HepG2 (cell line): ENCODE results near the gene NYNRIN. TPM values are rescaled to one million over a fixed set of nuclear protein-coding genes. Genes with fewer than 3 reads are reported as not detected.

Experiments used
- ARHGAP35 ChIP-seq: sonication (generic); formaldehyde crosslinking; IDR thresholded peaks from 2 replicates; pipeline ENCODE4 v1.9.0; 2022; ENCODE audit warnings: mild to moderate bottlenecking, inconsistent platforms, moderate library complexity, missing genetic modification reagents, borderline replicate concordance
- ARNT ChIP-seq: fragments of 450-650 bp; IDR thresholded peaks from 2 replicates; pipeline ENCODE4 v1.6.1; 2017
- FLYWCH1 ChIP-seq: sonication (generic); formaldehyde crosslinking; IDR thresholded peaks from 2 replicates; pipeline ENCODE4 v1.8.1; 2023; ENCODE audit warnings: mild to moderate bottlenecking, missing genetic modification reagents
- HMG20B ChIP-seq: conservative IDR thresholded peaks from 2 replicates; pipeline ENCODE4 v1.6.1; 2016; ENCODE audit warnings: missing genetic modification reagents, missing compliant biosample characterization
- HNRNPLL ChIP-seq: fragments of 200-400 bp; formaldehyde crosslinking; IDR thresholded peaks from 2 replicates; pipeline ENCODE4 v1.6.1; 2017; ENCODE audit warnings: mild to moderate bottlenecking, low read depth, low read length; ENCODE audit not compliant: poor library complexity, severe bottlenecking
- KAT8 ChIP-seq: IDR thresholded peaks from 2 replicates; pipeline ENCODE4 v1.6.1; 2016; ENCODE audit warnings: missing genetic modification reagents, missing compliant biosample characterization
- KDM4B ChIP-seq: sonication (generic); formaldehyde crosslinking; IDR thresholded peaks from 2 replicates; pipeline ENCODE4 v1.4.0; 2020; ENCODE audit warnings: missing genetic modification reagents
- MATR3 ChIP-seq: sonication (generic); formaldehyde crosslinking; IDR thresholded peaks from 2 replicates; pipeline ENCODE4 v1.4.0; 2020; ENCODE audit warnings: missing genetic modification reagents
- NBN ChIP-seq: fragments of 450-650 bp; conservative IDR thresholded peaks from 2 replicates; pipeline ENCODE4 v1.6.1; 2017
- NRL ChIP-seq: sonication (generic); formaldehyde crosslinking; IDR thresholded peaks from 2 replicates; pipeline ENCODE4 v1.5.0; 2020; ENCODE audit warnings: missing genetic modification reagents, mild to moderate bottlenecking, moderate library complexity, borderline replicate concordance
- SATB2 ChIP-seq: sonication (generic); formaldehyde crosslinking; IDR thresholded peaks from 2 replicates; pipeline ENCODE4 v1.5.0; 2020; ENCODE audit warnings: missing genetic modification reagents
- ZNF121 ChIP-seq: sonication (generic); formaldehyde crosslinking; IDR thresholded peaks from 2 replicates; pipeline ENCODE4 v1.5.0; 2020; ENCODE audit warnings: mild to moderate bottlenecking, missing genetic modification reagents
- ZNF17 ChIP-seq: sonication (generic); formaldehyde crosslinking; IDR thresholded peaks from 2 replicates; pipeline ENCODE4 v1.5.0; 2020; ENCODE audit warnings: mild to moderate bottlenecking, missing genetic modification reagents
- ZNF20 ChIP-seq: sonication (generic); formaldehyde crosslinking; IDR thresholded peaks from 2 replicates; pipeline ENCODE4 v1.4.0; 2020; ENCODE audit warnings: mild to moderate bottlenecking, moderate library complexity, missing genetic modification reagents
- ZNF232 ChIP-seq: sonication (generic); formaldehyde crosslinking; IDR thresholded peaks from 2 replicates; pipeline ENCODE4 v1.4.0; 2020; ENCODE audit warnings: missing genetic modification reagents, borderline replicate concordance
- ZNF253 ChIP-seq: sonication (generic); formaldehyde crosslinking; IDR thresholded peaks from 2 replicates; pipeline ENCODE4 v1.8.0; 2022; ENCODE audit warnings: mild to moderate bottlenecking, missing genetic modification reagents, borderline replicate concordance
- ZNF296 ChIP-seq: sonication (generic); formaldehyde crosslinking; conservative IDR thresholded peaks from 2 replicates; pipeline ENCODE4 v1.5.0; 2020; ENCODE audit warnings: mild to moderate bottlenecking, missing genetic modification reagents
- ZNF326 ChIP-seq: sonication (generic); formaldehyde crosslinking; IDR thresholded peaks from 2 replicates; pipeline ENCODE4 v1.4.0; 2020; ENCODE audit warnings: missing genetic modification reagents, borderline replicate concordance
- ZNF546 ChIP-seq: sonication (generic); formaldehyde crosslinking; conservative IDR thresholded peaks from 2 replicates; pipeline ENCODE4 v1.8.1; 2023; ENCODE audit warnings: mild to moderate bottlenecking, missing genetic modification reagents
- ZNF614 ChIP-seq: IDR thresholded peaks from 2 replicates; pipeline ENCODE4 v1.6.1; 2018; ENCODE audit warnings: missing biosample characterization, missing genetic modification reagents, inconsistent platforms, borderline replicate concordance
- ZNF629 ChIP-seq: sonication (generic); formaldehyde crosslinking; conservative IDR thresholded peaks from 2 replicates; pipeline ENCODE4 v1.5.0; 2020; ENCODE audit warnings: missing genetic modification reagents
- ZNF7 ChIP-seq: IDR thresholded peaks from 2 replicates; pipeline ENCODE4 v1.6.1; 2016; ENCODE audit warnings: missing biosample characterization, missing genetic modification reagents
- ZNF703 ChIP-seq: sonication (generic); formaldehyde crosslinking; IDR thresholded peaks from 2 replicates; pipeline ENCODE4 v1.5.1; 2020; ENCODE audit warnings: missing genetic modification reagents, mild to moderate bottlenecking, moderate library complexity, borderline replicate concordance
- ZNF770 ChIP-seq: sonication (generic); formaldehyde crosslinking; IDR thresholded peaks from 2 replicates; pipeline ENCODE4 v1.5.0; 2020; ENCODE audit warnings: mild to moderate bottlenecking, missing genetic modification reagents
- ZNF780A ChIP-seq: sonication (generic); formaldehyde crosslinking; IDR thresholded peaks from 2 replicates; pipeline ENCODE4 v1.8.0; 2022; ENCODE audit warnings: mild to moderate bottlenecking, missing genetic modification reagents, moderate library complexity
- ZZZ3 ChIP-seq: sonication (generic); formaldehyde crosslinking; IDR thresholded peaks from 2 replicates; pipeline ENCODE4 v1.4.0; 2020; ENCODE audit warnings: missing genetic modification reagents, mild to moderate bottlenecking, borderline replicate concordance
- polyA plus RNA-seq, 8 experiments: library from polyadenylated mRNA; depleted of rRNA in 3 of 8; stranded (reverse) in 7 of 8; unstranded in 1 of 8; fragments of >200 nt; fragmentation: Illumina TruSeq in 4 of 8; extraction: Trizol in 4 of 8; gene quantifications; 2 replicates each; pipeline versions ENCODE4 v1.2.1 to v1.2.3, GENCODE V29; 2011 to 2016; ENCODE audit warnings: low read depth in 4 of 8, missing spikeins in 1 of 8, mixed read lengths in 1 of 8; ENCODE audit not compliant: insufficient read depth in 1 of 8
- total RNA-seq, 5 experiments: library from RNA; depleted of rRNA; stranded (reverse); fragments of >200 nt; fragmentation: Illumina TruSeq; extraction: Trizol; gene quantifications; 2 replicates each; pipeline ENCODE4 v1.2.3, GENCODE V29; 2016; ENCODE audit warnings: low read depth in 1 of 5
- TF ChIP-seq, protein P1 (sequence below): sonication (generic); formaldehyde crosslinking; IDR thresholded peaks from 2 replicates; pipeline ENCODE4 v1.4.0; 2020; ENCODE audit warnings: missing genetic modification reagents
- TF ChIP-seq, protein P2 (sequence below): sonication (generic); formaldehyde crosslinking; IDR thresholded peaks from 2 replicates; pipeline ENCODE4 v1.5.1; 2020; ENCODE audit warnings: missing genetic modification reagents, mild to moderate bottlenecking, borderline replicate concordance

NYNRIN gene
- total and polyA plus RNA-seq, 2 of the 13 experiments (the other 11 are each of a cell fraction or from before 2014, with no cell fraction given): 0.63 to 1.1 TPM

- TF ChIP-seq ZNF546 (no peak; the same call in 1 of the 2 replicates), NRL (CRISPR knock-in tag) (no peak), KAT8 (CRISPR knock-in tag) (peak; percentile 51; the same call in 1 of the 2 replicates), HNRNPLL (peak; percentile 62), ZZZ3 (CRISPR knock-in tag) (peak; percentile 24; the same call in 1 of the 2 replicates), ZNF7 (CRISPR knock-in tag) (0 out of 2 replicates have a peak, but pooled peaks have one; percentile 4), ZNF326 (no peak), ZNF232 (CRISPR knock-in tag) (no peak), ARHGAP35 (CRISPR knock-in tag) (peak; percentile 91), NBN (no peak), ZNF629 (no peak), ZNF780A (peak; percentile 68; the same call in 1 of the 2 replicates), FLYWCH1 (CRISPR knock-in tag) (no peak), ZNF253 (CRISPR knock-in tag) (no peak), ZNF703 (no peak), ZNF614 (CRISPR knock-in tag) (0 out of 2 replicates have a peak, but pooled peaks have one; percentile 80), ARNT (no peak), ZNF296 (CRISPR knock-in tag) (no peak), HMG20B (CRISPR knock-in tag) (no peak), ZNF17 (CRISPR knock-in tag) (no peak), KDM4B (CRISPR knock-in tag) (peak; percentile 92; the same call in 1 of the 2 replicates), ZNF20 (no peak), ZNF121 (CRISPR knock-in tag) (no peak), ZNF770 (CRISPR knock-in tag) (no peak), SATB2 (CRISPR knock-in tag) (no peak), MATR3 (CRISPR knock-in tag) (peak; percentile 28; the same call in 1 of the 2 replicates)
- TF ChIP-seq, protein P1, sequence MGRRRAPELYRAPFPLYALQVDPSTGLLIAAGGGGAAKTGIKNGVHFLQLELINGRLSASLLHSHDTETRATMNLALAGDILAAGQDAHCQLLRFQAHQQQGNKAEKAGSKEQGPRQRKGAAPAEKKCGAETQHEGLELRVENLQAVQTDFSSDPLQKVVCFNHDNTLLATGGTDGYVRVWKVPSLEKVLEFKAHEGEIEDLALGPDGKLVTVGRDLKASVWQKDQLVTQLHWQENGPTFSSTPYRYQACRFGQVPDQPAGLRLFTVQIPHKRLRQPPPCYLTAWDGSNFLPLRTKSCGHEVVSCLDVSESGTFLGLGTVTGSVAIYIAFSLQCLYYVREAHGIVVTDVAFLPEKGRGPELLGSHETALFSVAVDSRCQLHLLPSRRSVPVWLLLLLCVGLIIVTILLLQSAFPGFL (CRISPR knock-in tag): no peak
- TF ChIP-seq, protein P2, sequence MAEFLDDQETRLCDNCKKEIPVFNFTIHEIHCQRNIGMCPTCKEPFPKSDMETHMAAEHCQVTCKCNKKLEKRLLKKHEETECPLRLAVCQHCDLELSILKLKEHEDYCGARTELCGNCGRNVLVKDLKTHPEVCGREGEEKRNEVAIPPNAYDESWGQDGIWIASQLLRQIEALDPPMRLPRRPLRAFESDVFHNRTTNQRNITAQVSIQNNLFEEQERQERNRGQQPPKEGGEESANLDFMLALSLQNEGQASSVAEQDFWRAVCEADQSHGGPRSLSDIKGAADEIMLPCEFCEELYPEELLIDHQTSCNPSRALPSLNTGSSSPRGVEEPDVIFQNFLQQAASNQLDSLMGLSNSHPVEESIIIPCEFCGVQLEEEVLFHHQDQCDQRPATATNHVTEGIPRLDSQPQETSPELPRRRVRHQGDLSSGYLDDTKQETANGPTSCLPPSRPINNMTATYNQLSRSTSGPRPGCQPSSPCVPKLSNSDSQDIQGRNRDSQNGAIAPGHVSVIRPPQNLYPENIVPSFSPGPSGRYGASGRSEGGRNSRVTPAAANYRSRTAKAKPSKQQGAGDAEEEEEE (CRISPR knock-in tag): no peak
Observed at GRCh38 chr14:24431569-24432258, 32.9 kb downstream of the NYNRIN start (continued).
